ENCODE data around the gene FAM50B.

FAM50B gene

GRCh38 chr6:3848925-3849605, at the start of gene FAM50B:
Gene FAM50B (plus strand): TSS chr6:3849373. CDS start chr6:3849812, 439 bp downstream.
- peak; percentile 75 to 81 for DNase-seq (ENCODE audit: low read depth in 2 of 2)

GRCh38 chr6:3799719-3800118, 49.5 kb upstream of the FAM50B start:
- DNase-seq (ENCODE audit: low read depth in 2 of 2), result no peak

- DNase-seq (ENCODE audit: low read depth in 2 of 2), result no peak
Observed at GRCh38 chr6:3800850-3801591, 48.2 kb upstream of the FAM50B start.

GRCh38 chr6:3801960-3802359, 47.2 kb upstream of the FAM50B start:
- DNase-seq (ENCODE audit: low read depth in 2 of 2), result no peak

GRCh38 chr6:3803627-3804468, 45.3 kb upstream of the FAM50B start:
- no peak for DNase-seq (ENCODE audit: low read depth in 2 of 2)

GRCh38 chr6:3804964-3805363, 44.2 kb upstream of the FAM50B start:
- DNase-seq (ENCODE audit: low read depth in 2 of 2), result no peak

- DNase-seq (ENCODE audit: low read depth in 2 of 2), result no peak
Observed at GRCh38 chr6:3805448-3806123, 43.6 kb upstream of the FAM50B start.

GRCh38 chr6:3806169-3806922, 42.8 kb upstream of the FAM50B start:
- DNase-seq (ENCODE audit: low read depth in 2 of 2), result no peak

- no peak for DNase-seq (ENCODE audit: low read depth in 2 of 2)
Observed at GRCh38 chr6:3808199-3808598, 41.0 kb upstream of the FAM50B start.

GRCh38 chr6:3808759-3809514, 40.2 kb upstream of the FAM50B start:
- DNase-seq (ENCODE audit: low read depth in 2 of 2), result no peak

GRCh38 chr6:3809515-3809891, 39.7 kb upstream of the FAM50B start:
- DNase-seq (ENCODE audit: low read depth in 2 of 2), result no peak

- DNase-seq (ENCODE audit: low read depth in 2 of 2), result no peak
Observed at GRCh38 chr6:3809982-3810381, 39.2 kb upstream of the FAM50B start.

GRCh38 chr6:3811191-3811590, 38.0 kb upstream of the FAM50B start:
- no peak for DNase-seq (ENCODE audit: low read depth in 2 of 2)

- no peak for DNase-seq (ENCODE audit: low read depth in 2 of 2)
Observed at GRCh38 chr6:3812596-3812995, 36.6 kb upstream of the FAM50B start.

- no peak for DNase-seq (ENCODE audit: low read depth in 2 of 2)
Observed at GRCh38 chr6:3813150-3813780, 35.9 kb upstream of the FAM50B start.

GRCh38 chr6:3813918-3814317, 35.3 kb upstream of the FAM50B start:
- DNase-seq (ENCODE audit: low read depth in 2 of 2), result no peak

GRCh38 chr6:3814539-3814938, 34.6 kb upstream of the FAM50B start:
- DNase-seq (ENCODE audit: low read depth in 2 of 2), result no peak

GRCh38 chr6:3816251-3816650, 32.9 kb upstream of the FAM50B start:
- DNase-seq (ENCODE audit: low read depth in 2 of 2), result no peak

GRCh38 chr6:3819161-3820110, 29.7 kb upstream of the FAM50B start:
- DNase-seq (ENCODE audit: low read depth in 2 of 2), result no peak

All from stimulated activated CD8-positive, alpha-beta memory T cell treated with anti-CD3 and anti-CD28 coated beads, Interleukin-15, amount 100 ng/mL, for 4 hours (primary cell).